ENCODE results near the gene PPM1H.

GRCh38 chr12:62933602-62934238 is 1.2 kb downstream of the PPM1H start:
- TF ChIP-seq CTCF (IDR thresholded peaks at IDR 0.05): no peak
- no peak for TF ChIP-seq POLR2A (IDR thresholded peaks at IDR 0.05)

Data from lower leg skin (tissue), 3 donors.